SU-DHL-6 (cell line): Measurements from ENCODE around the gene BOD1L2.

Experiments
- EZH2phosphoT487 ChIP-seq: fragments of 200-600 bp; sonication (generic), shearing (Covaris generic); conservative IDR thresholded peaks from 2 replicates; pipeline ENCODE4 v1.6.1; 2018; ENCODE audit warnings: mild to moderate bottlenecking, antibody characterized with exemption, low read length, moderate library complexity, mixed read lengths
- TF ChIP-seq, protein P1 (sequence below): fragments of 200-600 bp; sonication (generic); IDR thresholded peaks from one replicate; pipeline ENCODE4 v1.5.1; 2017; ENCODE audit warnings: antibody characterized with exemption, mild to moderate bottlenecking, low read length, moderate library complexity; ENCODE audit not compliant: insufficient read depth, poor library complexity, severe bottlenecking

DNA sequence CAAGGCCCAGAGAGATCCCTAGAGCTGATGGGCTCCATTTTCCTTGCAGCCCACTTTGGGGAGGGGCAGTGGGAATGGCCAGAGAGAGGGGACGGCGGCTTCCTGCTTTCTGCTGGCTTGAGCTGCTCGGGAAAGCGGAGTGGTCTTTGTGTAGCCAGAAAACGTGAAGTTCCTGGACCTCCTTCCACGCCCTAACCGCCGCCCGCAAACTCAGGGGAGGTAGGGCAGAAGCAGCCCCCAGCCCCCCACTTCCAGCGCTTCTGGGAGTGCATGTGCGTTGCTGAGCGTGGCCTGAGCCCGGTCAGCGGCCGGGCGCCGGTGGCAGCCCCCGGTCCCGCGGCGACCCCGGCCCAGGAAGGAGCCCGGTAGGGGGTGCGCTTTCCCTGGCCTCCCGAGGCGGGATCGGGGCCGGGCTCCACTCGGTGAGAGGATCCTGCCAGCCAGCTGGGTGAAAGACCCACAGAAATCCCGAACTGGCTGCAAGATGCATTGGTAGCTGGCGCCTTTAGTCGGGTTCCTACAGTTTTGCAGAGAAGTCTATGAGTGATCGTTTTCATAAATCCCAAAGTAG, 25.3 kb upstream of the BOD1L2 start:
- TF ChIP-seq, protein P1, sequence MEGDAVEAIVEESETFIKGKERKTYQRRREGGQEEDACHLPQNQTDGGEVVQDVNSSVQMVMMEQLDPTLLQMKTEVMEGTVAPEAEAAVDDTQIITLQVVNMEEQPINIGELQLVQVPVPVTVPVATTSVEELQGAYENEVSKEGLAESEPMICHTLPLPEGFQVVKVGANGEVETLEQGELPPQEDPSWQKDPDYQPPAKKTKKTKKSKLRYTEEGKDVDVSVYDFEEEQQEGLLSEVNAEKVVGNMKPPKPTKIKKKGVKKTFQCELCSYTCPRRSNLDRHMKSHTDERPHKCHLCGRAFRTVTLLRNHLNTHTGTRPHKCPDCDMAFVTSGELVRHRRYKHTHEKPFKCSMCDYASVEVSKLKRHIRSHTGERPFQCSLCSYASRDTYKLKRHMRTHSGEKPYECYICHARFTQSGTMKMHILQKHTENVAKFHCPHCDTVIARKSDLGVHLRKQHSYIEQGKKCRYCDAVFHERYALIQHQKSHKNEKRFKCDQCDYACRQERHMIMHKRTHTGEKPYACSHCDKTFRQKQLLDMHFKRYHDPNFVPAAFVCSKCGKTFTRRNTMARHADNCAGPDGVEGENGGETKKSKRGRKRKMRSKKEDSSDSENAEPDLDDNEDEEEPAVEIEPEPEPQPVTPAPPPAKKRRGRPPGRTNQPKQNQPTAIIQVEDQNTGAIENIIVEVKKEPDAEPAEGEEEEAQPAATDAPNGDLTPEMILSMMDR: no peak
- no peak for TF ChIP-seq EZH2phosphoT487
